Measurements from ENCODE around the gene P4HA1. TPM values are rescaled to one million over a fixed set of nuclear protein-coding genes. Genes with fewer than 3 reads are reported as not detected.

The P4HA1 gene
- total and polyA plus RNA-seq, 8 donors: 9.4 to 68.3 (median 19.2) TPM

DNA sequence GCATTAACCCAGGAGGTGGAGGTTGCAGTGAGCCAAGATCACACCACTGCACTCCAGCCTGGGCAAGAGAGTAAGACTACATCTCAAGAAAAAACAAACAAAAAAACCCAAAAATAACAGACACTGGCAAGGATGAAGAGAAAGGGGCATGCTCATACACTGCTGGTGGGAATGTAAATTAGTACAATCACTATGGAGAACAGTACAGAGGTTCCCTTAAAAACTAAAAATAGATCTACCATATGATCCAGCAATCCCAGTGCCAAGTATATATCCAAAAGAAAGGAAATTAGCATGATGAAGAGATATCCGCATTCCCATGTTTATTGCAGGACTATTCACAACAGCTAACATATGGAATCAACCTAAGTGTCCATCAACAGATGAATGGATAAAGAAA, 75.6 kb downstream of the P4HA1 start:
- H3K9me3 ChIP-seq: no peaks in the 10 kb centered on the region

DNA sequence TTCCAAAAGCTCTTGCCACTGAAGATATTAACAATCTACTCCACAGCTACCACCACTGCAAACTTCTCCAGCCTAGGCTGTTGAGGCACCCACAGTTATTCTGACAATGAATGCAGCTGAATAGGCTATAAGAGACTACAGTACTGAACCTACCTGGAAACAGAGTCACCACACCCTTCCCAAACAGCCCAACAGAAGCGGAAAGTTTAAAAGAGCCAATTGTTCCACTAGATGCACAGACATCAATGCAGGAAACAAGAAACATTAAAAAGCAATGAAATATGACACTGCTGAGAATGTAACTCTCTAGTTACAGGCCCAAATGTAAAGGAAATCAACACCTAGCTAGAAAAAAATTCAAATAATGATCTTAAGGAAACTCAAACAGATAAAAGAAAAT, 77.6 kb downstream of the P4HA1 start:
- Histone ChIP-seq H3K36me3 (peaks cover 0 to 77% (median 65%) of the 10 kb centered on the region in 4 donors), H3K4me3 (no peak overlapping the region), H3K27me3 (no peaks in the 10 kb centered on the region), H3K4me1 (peaks cover 0 to 24% (median 11%) of the 10 kb centered on the region in 4 donors), H3K27ac (no peak overlapping the region), H3K9me3 (no peaks in the 10 kb centered on the region)
- DNase-seq: no peak
- TF ChIP-seq POLR2AphosphoS5 (IDR thresholded peaks at IDR 0.05) (no peak), EP300 (IDR thresholded peaks at IDR 0.05) (no peak), CTCF (IDR thresholded peaks at IDR 0.05) (no peak), POLR2A (IDR thresholded peaks at IDR 0.05) (no peak)
- WGBS, 5 donors: 70 to 95% (median 78%) methylated on average over 1 of the region's 1 CpG
- intact Hi-C loops (cut with DNase I; ENCODE audit: low total_unique reads): no loop called here

More for the DNA sequence above, 75.6 kb downstream of the P4HA1 start:
- no peak for TF ChIP-seq POLR2A (IDR thresholded peaks at IDR 0.05)
- TF ChIP-seq EP300 (IDR thresholded peaks at IDR 0.05): no peak
- no peak for TF ChIP-seq POLR2AphosphoS5 (IDR thresholded peaks at IDR 0.05)
- TF ChIP-seq CTCF (IDR thresholded peaks at IDR 0.05): no peak
- intact Hi-C loops (cut with DNase I; ENCODE audit: low total_unique reads): no loop called here
- no peaks in the 10 kb centered on the region for H3K27me3 ChIP-seq
- no peak for DNase-seq
- no peak overlapping the region for H3K4me3 ChIP-seq
- WGBS, 5 donors: 82 to 96% (median 94%) methylated on average over 1 of the region's 1 CpG
- peaks cover 0 to 24% (median 11%) of the 10 kb centered on the region in 4 donors for H3K4me1 ChIP-seq
- H3K27ac ChIP-seq: no peak overlapping the region
- H3K36me3 ChIP-seq: peaks cover 0 to 58% (median 46%) of the 10 kb centered on the region in 4 donors

GRCh38 chr10:73018632-73019031, 78.0 kb downstream of the P4HA1 start:
- H3K9me3 ChIP-seq: no peaks in the 10 kb centered on the region
- WGBS, 5 donors: 88 to 100% (median 96%) methylated on average over 1 of the region's 1 CpG
- DNase-seq: no peak
- no peak overlapping the region for H3K27ac ChIP-seq
- TF ChIP-seq POLR2AphosphoS5 (IDR thresholded peaks at IDR 0.05) (no peak), POLR2A (IDR thresholded peaks at IDR 0.05) (no peak), EP300 (IDR thresholded peaks at IDR 0.05) (no peak), CTCF (IDR thresholded peaks at IDR 0.05) (no peak)
- intact Hi-C loops (cut with DNase I; ENCODE audit: low total_unique reads): no loop called here
- peaks cover 0 to 80% (median 68%) of the 10 kb centered on the region in 4 donors for H3K36me3 ChIP-seq
- H3K4me3 ChIP-seq: no peak overlapping the region
- H3K4me1 ChIP-seq: peaks cover 0 to 24% (median 11%) of the 10 kb centered on the region in 4 donors
- no peaks in the 10 kb centered on the region for H3K27me3 ChIP-seq

DNA sequence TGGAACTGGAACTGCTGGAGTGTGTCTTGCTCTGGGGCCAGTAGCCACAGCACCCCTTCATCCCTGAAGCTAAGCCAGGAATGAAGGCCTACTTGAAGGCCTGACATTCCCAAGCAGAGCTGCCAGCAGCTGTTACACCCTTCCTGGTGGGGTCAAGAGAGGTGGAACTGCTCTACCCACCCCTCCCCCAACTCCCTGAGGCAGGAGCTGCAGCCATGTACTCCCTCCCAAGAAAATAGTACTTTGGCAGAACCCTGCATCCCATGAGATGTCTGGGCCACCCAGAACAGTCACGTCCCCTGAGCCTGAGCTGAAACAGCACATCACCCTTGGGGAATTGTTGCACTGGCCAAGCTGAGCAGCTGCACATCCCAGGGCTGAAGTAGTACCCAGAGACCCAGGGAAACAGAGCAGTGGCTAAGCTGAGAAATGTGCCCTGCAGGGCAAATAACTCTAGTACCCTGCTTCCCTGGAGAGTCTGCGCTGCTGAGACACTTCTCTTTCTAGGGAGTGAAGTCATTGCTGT, 78.6 kb downstream of the P4HA1 start:
- H3K27ac ChIP-seq: no peak overlapping the region

More for the DNA sequence above, 78.6 kb downstream of the P4HA1 start:
- Histone ChIP-seq H3K27me3 (no peaks in the 10 kb centered on the region), H3K9me3 (no peaks in the 10 kb centered on the region), H3K36me3 (peaks cover 0 to 80% (median 71%) of the 10 kb centered on the region in 4 donors), H3K4me1 (peaks cover 0 to 24% (median 11%) of the 10 kb centered on the region in 4 donors), H3K4me3 (no peak overlapping the region)
- WGBS, 5 donors: 57 to 93% (median 84%) methylated on average over 1 to 2 of the region's 2 CpGs
- DNase-seq: no peak
- no peak for TF ChIP-seq POLR2A (IDR thresholded peaks at IDR 0.05)
- no peak for TF ChIP-seq EP300 (IDR thresholded peaks at IDR 0.05)
- TF ChIP-seq CTCF (IDR thresholded peaks at IDR 0.05): no peak
- TF ChIP-seq POLR2AphosphoS5 (IDR thresholded peaks at IDR 0.05): no peak
- intact Hi-C loops (cut with DNase I; ENCODE audit: low total_unique reads): no loop called here

Data from stomach (tissue), 9 donors.